Measurements from ENCODE around the gene SERTM1. TPM values are rescaled to one million over a fixed set of nuclear protein-coding genes. Genes with fewer than 3 reads are reported as not detected.

The SERTM1 gene
- polyA plus RNA-seq, 4 donors, result 0.01 to 0.10 TPM; not detected in 2

DNA sequence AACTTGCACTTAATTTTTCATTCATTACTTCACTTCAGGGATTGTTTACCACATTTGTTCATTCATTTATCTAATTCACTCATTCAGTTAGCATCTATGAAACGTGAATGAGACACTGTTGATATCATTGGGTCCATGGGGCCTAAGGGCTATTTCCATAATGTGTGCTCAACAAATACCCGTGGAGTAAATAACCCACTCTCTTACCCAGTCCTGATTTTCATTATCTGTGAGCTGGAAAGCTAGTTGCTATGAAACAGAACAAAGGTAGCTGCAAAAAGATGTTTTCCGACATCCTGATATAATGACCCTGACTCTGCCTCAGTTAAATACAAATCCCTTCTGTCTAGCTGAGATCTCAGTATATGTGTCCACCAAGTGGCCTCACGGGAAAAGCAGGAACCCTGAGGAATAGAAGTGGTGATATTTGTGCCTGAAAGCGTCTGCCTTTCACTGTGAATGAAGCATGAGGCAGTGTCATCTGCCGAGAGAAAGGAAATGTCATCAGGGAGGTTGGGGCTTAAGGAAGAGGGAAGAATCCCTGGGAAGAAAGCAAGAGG lies 63.8 kb downstream of the SERTM1 start:
- Histone ChIP-seq H3K4me3 (ENCODE audit: low read depth in 1 of 3, low read length in 3 of 3) (no peak overlapping the region), H3K9me3 (ENCODE audit: control insufficient read depth in 2 of 2, insufficient read depth in 1 of 2, low read depth in 1 of 2, low read length in 1 of 2) (no peaks in the 10 kb centered on the region), H3K27me3 (ENCODE audit: control insufficient read depth in 3 of 3, insufficient read depth in 3 of 3, low read length in 3 of 3) (peaks cover 0 to 4% (median 2%) of the 10 kb centered on the region in 3 donors), H3K4me1 (ENCODE audit: control insufficient read depth in 3 of 3, insufficient read depth in 2 of 3, low read depth in 1 of 3, low read length in 2 of 3) (no peaks in the 10 kb centered on the region), H3K36me3 (ENCODE audit: control insufficient read depth in 3 of 3, insufficient read depth in 2 of 3, low read depth in 1 of 3, low read length in 3 of 3) (no peaks in the 10 kb centered on the region), H3K27ac (ENCODE audit: low read depth in 1 of 3, low read length in 2 of 3) (no peak overlapping the region)
- 65 to 71% (median 70%) methylated on average over 6 of the region's 6 CpGs for WGBS, 3 donors
- DNase-seq, result no peak
- no peak for FAIRE-seq

DNA sequence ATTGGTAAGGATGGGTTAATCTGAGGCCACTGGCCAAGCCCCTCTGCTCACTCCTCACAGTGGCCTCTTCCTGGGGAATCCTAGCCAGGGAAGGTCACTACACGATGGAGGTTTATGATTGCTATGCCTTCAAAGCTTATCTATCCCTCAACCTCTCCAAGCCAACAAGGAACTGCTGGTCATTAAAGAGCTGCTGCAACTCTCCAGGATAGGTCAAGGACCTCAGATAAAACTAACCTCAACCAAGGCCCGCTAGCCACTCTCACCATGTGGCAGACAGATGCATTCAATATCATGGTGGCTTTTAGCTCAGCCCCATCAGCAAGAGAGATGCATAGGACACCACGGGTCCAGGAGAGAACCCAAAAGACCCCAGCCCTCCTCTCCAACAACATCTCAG lies 71.6 kb downstream of the SERTM1 start:
- DNase-seq (no peak), FAIRE-seq (no peak)
- Histone ChIP-seq H3K9me3 (ENCODE audit: control insufficient read depth in 2 of 2, insufficient read depth in 1 of 2, low read depth in 1 of 2, low read length in 1 of 2) (no peaks in the 10 kb centered on the region), H3K36me3 (ENCODE audit: control insufficient read depth in 3 of 3, insufficient read depth in 2 of 3, low read depth in 1 of 3, low read length in 3 of 3) (no peaks in the 10 kb centered on the region), H3K4me3 (ENCODE audit: low read depth in 1 of 3, low read length in 3 of 3) (no peak overlapping the region), H3K27ac (ENCODE audit: low read depth in 1 of 3, low read length in 2 of 3) (no peak overlapping the region), H3K4me1 (ENCODE audit: control insufficient read depth in 3 of 3, insufficient read depth in 2 of 3, low read depth in 1 of 3, low read length in 2 of 3) (no peaks in the 10 kb centered on the region), H3K27me3 (ENCODE audit: control insufficient read depth in 3 of 3, insufficient read depth in 3 of 3, low read length in 3 of 3) (no peaks in the 10 kb centered on the region)
- 71 to 75% (median 74%) methylated on average over 3 of the region's 3 CpGs for WGBS, 3 donors

- DNase-seq (no peak), FAIRE-seq (no peak)
- no peaks in the 10 kb centered on the region for H3K27me3 ChIP-seq (ENCODE audit: control insufficient read depth in 3 of 3, insufficient read depth in 3 of 3, low read length in 3 of 3)
- H3K4me3 ChIP-seq (ENCODE audit: low read depth in 1 of 3, low read length in 3 of 3), result no peak overlapping the region
- no peaks in the 10 kb centered on the region for H3K9me3 ChIP-seq (ENCODE audit: control insufficient read depth in 2 of 2, insufficient read depth in 1 of 2, low read depth in 1 of 2, low read length in 1 of 2)
- no peaks in the 10 kb centered on the region for H3K4me1 ChIP-seq (ENCODE audit: control insufficient read depth in 3 of 3, insufficient read depth in 2 of 3, low read depth in 1 of 3, low read length in 2 of 3)
- no peaks in the 10 kb centered on the region for H3K36me3 ChIP-seq (ENCODE audit: control insufficient read depth in 3 of 3, insufficient read depth in 2 of 3, low read depth in 1 of 3, low read length in 3 of 3)
- 85 to 92% (median 86%) methylated on average over 2 of the region's 2 CpGs for WGBS, 3 donors
- no peak overlapping the region for H3K27ac ChIP-seq (ENCODE audit: low read depth in 1 of 3, low read length in 2 of 3)
These were observed 72.2 kb downstream of the SERTM1 start for GRCh38 chr13:36746051-36746450.

Other genes with a start within 250 kb of the SERTM1 start
- gene CCNA1, start 241.5 kb upstream of the SERTM1 start, polyA plus RNA-seq, result under 1 TPM in 3 of 4 donors, not detected in 1; 0.03 to 0.27 (median 0.22) TPM
- 1 to 10 TPM in 3 of 4 donors, under 1 TPM in 1; 0.81 to 6.2 (median 3.0) TPM for gene RFXAP, start 145.2 kb downstream of the SERTM1 start, polyA plus RNA-seq
- 1 to 10 TPM in 2 of 4 donors, under 1 TPM in 2; 0.45 to 7.1 (median 2.1) TPM for gene SMAD9, start 246.2 kb downstream of the SERTM1 start, polyA plus RNA-seq